GM23338 (cell line): ENCODE data around the gene OVCH1. TPM values are rescaled to one million over a fixed set of nuclear protein-coding genes. Genes with fewer than 3 reads are reported as not detected.

Experiments
- ATAC-seq: fragments of 200-7000 bp; cut with Tn5 transposase; 3 replicates; pipeline ENCODE4 v1.9.1; 2020
- DNase-seq: peaks from one replicate; pipeline ENCODE4 v3.0.0-alpha.2; 2015; ENCODE audit warnings: low spot score
- H2AFZ ChIP-seq: fragments of 200-600 bp; sonication (generic); 2 replicates; pipeline ENCODE4 v1.8.0; 2016; ENCODE audit warnings: antibody characterized with exemption, mild to moderate bottlenecking, moderate library complexity
- H3F3A ChIP-seq: fragments of 200-600 bp; sonication (generic); replicated peaks from 2 replicates; pipeline ENCODE4 v1.8.0; 2017; ENCODE audit warnings: antibody characterized with exemption, mixed run types, low read depth
- H3K27ac ChIP-seq: fragments of 200-600 bp; sonication (generic); 2 replicates; pipeline ENCODE4 v1.6.1; 2016; ENCODE audit warnings: low read depth
- H3K27me3 ChIP-seq: fragments of 200-600 bp; sonication (generic); 2 replicates; pipeline ENCODE4 v1.8.0; 2016; ENCODE audit warnings: mild to moderate bottlenecking, mixed run types, moderate library complexity; ENCODE audit not compliant: insufficient read depth
- H3K36me3 ChIP-seq: fragments of 200-600 bp; sonication (generic); 2 replicates; pipeline ENCODE4 v1.8.0; 2016; ENCODE audit warnings: mild to moderate bottlenecking; ENCODE audit not compliant: insufficient read depth
- H3K4me1 ChIP-seq: fragments of 200-600 bp; sonication (generic); 2 replicates; pipeline ENCODE4 v1.8.0; 2016; ENCODE audit warnings: mild to moderate bottlenecking, moderate library complexity; ENCODE audit not compliant: insufficient read depth
- H3K4me2 ChIP-seq: fragments of 200-600 bp; sonication (generic); 2 replicates; pipeline ENCODE4 v1.7.1; 2017; ENCODE audit warnings: mixed run types
- H3K4me3 ChIP-seq: fragments of 200-600 bp; sonication (generic); 2 replicates; pipeline ENCODE4 v1.6.1; 2016; ENCODE audit warnings: mixed run types
- H3K79me2 ChIP-seq: fragments of 200-600 bp; sonication (generic); replicated peaks from 2 replicates; pipeline ENCODE4 v1.8.0; 2017; ENCODE audit warnings: mild to moderate bottlenecking; ENCODE audit not compliant: insufficient read depth
- H3K9me2 ChIP-seq: fragments of 200-600 bp; sonication (generic); 2 replicates; pipeline ENCODE4 v1.8.0; 2017; ENCODE audit not compliant: insufficient read depth
- H4K20me1 ChIP-seq: fragments of 200-600 bp; sonication (generic); replicated peaks from 2 replicates; pipeline ENCODE4 v1.8.0; 2017; ENCODE audit warnings: mild to moderate bottlenecking; ENCODE audit not compliant: insufficient read depth
- H3K27ac Mint-ChIP-seq: 2 replicates; pipeline ENCODE4 v1.8.0; 2020; ENCODE audit warnings: inconsistent platforms, mild to moderate bottlenecking, moderate library complexity, mixed read lengths
- H3K27me3 Mint-ChIP-seq: 3 replicates; pipeline ENCODE4 v1.8.0; 2022; ENCODE audit warnings: low read depth, mild to moderate bottlenecking, moderate library complexity, mixed read lengths, inconsistent platforms; ENCODE audit not compliant: insufficient read depth, poor library complexity
- H3K36me3 Mint-ChIP-seq: 3 replicates; pipeline ENCODE4 v1.8.0; 2021; ENCODE audit warnings: low read depth, mild to moderate bottlenecking, inconsistent platforms, moderate library complexity, mixed read lengths
- H3K4me1 Mint-ChIP-seq: 3 replicates; pipeline ENCODE4 v1.8.0; 2020; ENCODE audit warnings: mild to moderate bottlenecking, inconsistent platforms, mixed read lengths
- H3K4me3 Mint-ChIP-seq: 3 replicates; pipeline ENCODE4 v1.8.0; 2021; ENCODE audit warnings: moderate library complexity, mild to moderate bottlenecking, inconsistent platforms, mixed read lengths
- H3K9me3 Mint-ChIP-seq: 3 replicates; pipeline ENCODE4 v1.8.0; 2020; ENCODE audit warnings: moderate library complexity, mild to moderate bottlenecking, inconsistent platforms, mixed read lengths
- EZH2 ChIP-seq: fragments of 200-600 bp; sonication (generic); IDR thresholded peaks from one replicate; pipeline ENCODE4 v1.8.0; 2017; ENCODE audit warnings: antibody characterized with exemption, mild to moderate bottlenecking, low read depth; ENCODE audit not compliant: unreplicated experiment
- EZH2phosphoT487 ChIP-seq: fragments of 200-600 bp; sonication (generic); IDR thresholded peaks from one replicate; pipeline ENCODE4 v1.8.1; 2018; ENCODE audit warnings: antibody characterized with exemption; ENCODE audit not compliant: unreplicated experiment
- JUNB ChIP-seq: IDR thresholded peaks from one replicate; pipeline ENCODE4 v1.6.1; 2016; ENCODE audit warnings: antibody characterized with exemption; ENCODE audit not compliant: unreplicated experiment
- NANOG ChIP-seq: IDR thresholded peaks from 2 replicates; pipeline ENCODE4 v1.6.1; 2016; ENCODE audit warnings: antibody characterized with exemption, borderline replicate concordance
- ZNF114 ChIP-seq: fragments of 250-450 bp; sonication (Bioruptor Pico); IDR thresholded peaks from 2 replicates; pipeline ENCODE4 v1.5.0; 2020; ENCODE audit warnings: mild to moderate bottlenecking, moderate library complexity
- ZNF331 ChIP-seq: fragments of 250-450 bp; sonication (Bioruptor Pico); IDR thresholded peaks from 2 replicates; pipeline ENCODE4 v1.5.0; 2020; ENCODE audit warnings: low read depth, mild to moderate bottlenecking, moderate library complexity
- ZNF462 ChIP-seq: fragments of 250-450 bp; sonication (Bioruptor Pico); IDR thresholded peaks from 2 replicates; pipeline ENCODE4 v1.5.0; 2020; ENCODE audit warnings: mild to moderate bottlenecking, moderate library complexity
- polyA plus RNA-seq: library from polyadenylated mRNA; unstranded; fragments of >200 nt; fragmentation: Nextera tagmentation; extraction: Ambion mirVana; gene quantifications from 2 replicates; pipeline ENCODE4 v1.2.1, GENCODE V29; 2016
- total RNA-seq: library from RNA; depleted of rRNA; stranded (reverse); fragments of >200 nt; shearing (Covaris generic); gene quantifications from 2 replicates; pipeline ENCODE4 v1.2.3, GENCODE V29; 2014
- TF ChIP-seq, protein P1 (sequence below): IDR thresholded peaks from one replicate; pipeline ENCODE4 v1.6.1; 2018; ENCODE audit warnings: antibody characterized with exemption; ENCODE audit not compliant: unreplicated experiment

Gene OVCH1
- total and polyA plus RNA-seq, 2 experiments from 2014 or later = not detected

DNA sequence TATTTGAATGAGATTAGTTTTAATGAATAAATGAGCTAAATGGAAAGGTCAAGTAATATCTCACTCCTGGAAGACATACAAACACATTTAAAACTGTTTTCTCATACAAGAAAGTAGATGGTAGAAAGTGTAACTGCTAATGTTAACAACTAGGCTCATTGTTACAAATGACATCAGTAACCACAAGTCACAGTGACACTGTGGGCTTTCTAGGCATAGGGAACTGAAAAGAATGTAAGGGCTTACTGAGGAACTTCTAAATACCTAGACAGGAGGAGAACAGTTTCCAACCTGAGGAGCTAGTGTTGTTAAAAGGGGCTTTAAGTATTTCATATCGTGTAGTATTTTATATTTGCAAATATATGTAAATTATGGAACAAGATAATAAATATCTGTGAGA, 99.0 kb downstream of the OVCH1 start (continued):
- no peak for TF ChIP-seq ZNF462
- TF ChIP-seq NANOG = no peak
- TF ChIP-seq EZH2 = no peak
- TF ChIP-seq ZNF114 (CRISPR knock-in tag) = no peak
- TF ChIP-seq, protein P1, sequence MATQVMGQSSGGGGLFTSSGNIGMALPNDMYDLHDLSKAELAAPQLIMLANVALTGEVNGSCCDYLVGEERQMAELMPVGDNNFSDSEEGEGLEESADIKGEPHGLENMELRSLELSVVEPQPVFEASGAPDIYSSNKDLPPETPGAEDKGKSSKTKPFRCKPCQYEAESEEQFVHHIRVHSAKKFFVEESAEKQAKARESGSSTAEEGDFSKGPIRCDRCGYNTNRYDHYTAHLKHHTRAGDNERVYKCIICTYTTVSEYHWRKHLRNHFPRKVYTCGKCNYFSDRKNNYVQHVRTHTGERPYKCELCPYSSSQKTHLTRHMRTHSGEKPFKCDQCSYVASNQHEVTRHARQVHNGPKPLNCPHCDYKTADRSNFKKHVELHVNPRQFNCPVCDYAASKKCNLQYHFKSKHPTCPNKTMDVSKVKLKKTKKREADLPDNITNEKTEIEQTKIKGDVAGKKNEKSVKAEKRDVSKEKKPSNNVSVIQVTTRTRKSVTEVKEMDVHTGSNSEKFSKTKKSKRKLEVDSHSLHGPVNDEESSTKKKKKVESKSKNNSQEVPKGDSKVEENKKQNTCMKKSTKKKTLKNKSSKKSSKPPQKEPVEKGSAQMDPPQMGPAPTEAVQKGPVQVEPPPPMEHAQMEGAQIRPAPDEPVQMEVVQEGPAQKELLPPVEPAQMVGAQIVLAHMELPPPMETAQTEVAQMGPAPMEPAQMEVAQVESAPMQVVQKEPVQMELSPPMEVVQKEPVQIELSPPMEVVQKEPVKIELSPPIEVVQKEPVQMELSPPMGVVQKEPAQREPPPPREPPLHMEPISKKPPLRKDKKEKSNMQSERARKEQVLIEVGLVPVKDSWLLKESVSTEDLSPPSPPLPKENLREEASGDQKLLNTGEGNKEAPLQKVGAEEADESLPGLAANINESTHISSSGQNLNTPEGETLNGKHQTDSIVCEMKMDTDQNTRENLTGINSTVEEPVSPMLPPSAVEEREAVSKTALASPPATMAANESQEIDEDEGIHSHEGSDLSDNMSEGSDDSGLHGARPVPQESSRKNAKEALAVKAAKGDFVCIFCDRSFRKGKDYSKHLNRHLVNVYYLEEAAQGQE = no peak
- no peak for TF ChIP-seq JUNB

DNA sequence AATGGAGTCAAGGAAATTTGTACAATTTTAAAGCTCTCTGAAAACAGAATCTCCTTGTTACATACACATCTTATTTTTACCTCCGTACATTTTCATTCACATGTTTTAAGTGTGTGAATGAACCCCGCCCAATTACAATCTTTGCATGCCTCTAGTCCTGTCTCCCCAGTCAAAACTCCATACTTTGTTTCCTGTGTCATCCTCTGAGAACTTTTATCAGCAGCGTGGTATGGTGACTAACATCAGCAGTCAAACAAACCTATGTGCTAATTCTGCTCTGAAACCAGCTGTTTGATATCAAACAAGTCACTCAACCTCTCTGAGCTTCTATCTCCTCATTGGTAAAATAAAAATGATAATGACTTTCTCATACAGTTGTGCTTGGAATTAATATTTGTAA, 100.7 kb downstream of the OVCH1 start:
- Histone ChIP-seq H3K4me1 (no peaks in the 10 kb centered on the region), H3K9me2 (no peaks in the 10 kb centered on the region), H3K4me2 (no peak overlapping the region), H3K79me2 (no peaks in the 10 kb centered on the region), H2AFZ (no peak overlapping the region), H3F3A (no peaks in the 10 kb centered on the region), H3K4me3 (no peak overlapping the region), H3K27me3 (no peaks in the 10 kb centered on the region), H3K27ac (no peak overlapping the region), H3K36me3 (no peaks in the 10 kb centered on the region), H4K20me1 (no peaks in the 10 kb centered on the region)
- Mint-ChIP-seq H3K27me3 (no peaks in the 10 kb centered on the region), H3K4me3 (no peak overlapping the region), H3K4me1 (no peaks in the 10 kb centered on the region), H3K9me3 (no peaks in the 10 kb centered on the region), H3K27ac (no peak overlapping the region), H3K36me3 (no peaks in the 10 kb centered on the region)
- ATAC-seq (no peak), DNase-seq (no peak)
- TF ChIP-seq ZNF114 (CRISPR knock-in tag) (no peak), ZNF331 (CRISPR knock-in tag) (no peak), EZH2phosphoT487 (no peak)
- TF ChIP-seq, protein P1 = no peak
